ENCODE measurements around the gene CYP3A4.

GRCh38 chr7:99792967-99793366, 9.0 kb upstream of the CYP3A4 start:
- no peak for TF ChIP-seq CTCF (conservative IDR thresholded peaks at IDR 0.05)
- TF ChIP-seq ZFX (IDR thresholded peaks at IDR 0.05): no peak
